Astrocyte (in vitro differentiated cells and primary cell): Measurements from ENCODE around the gene VPS13C. TPM values are rescaled to one million over a fixed set of nuclear protein-coding genes. Genes with fewer than 3 reads are reported as not detected.

ENCODE experiments used
- DNase-seq: peaks from one replicate; pipeline ENCODE4 v3.0.0-alpha.2; 2010; ENCODE audit warnings: low read depth
- FAIRE-seq: peaks from 2 replicates; lab custom pipeline; 2011; peaks lifted over from hg19 to GRCh38; lab: Jason Lieb, UNC
- H2AFZ ChIP-seq: 2 replicates; pipeline ENCODE4 v1.6.0; 2012; ENCODE audit warnings: low read depth, low read length, inconsistent platforms
- H3K27ac ChIP-seq: 2 replicates; pipeline ENCODE4 v1.5.1; 2011; ENCODE audit warnings: low read depth, low read length, inconsistent platforms
- H3K27me3 ChIP-seq: 2 replicates; pipeline ENCODE4 v1.6.0; 2011; ENCODE audit warnings: low read length, inconsistent platforms; ENCODE audit not compliant: insufficient read depth
- H3K36me3 ChIP-seq: 2 replicates; pipeline ENCODE4 v1.5.1; 2011; ENCODE audit warnings: low read length, inconsistent platforms; ENCODE audit not compliant: insufficient read depth
- H3K4me1 ChIP-seq: 2 replicates; pipeline ENCODE4 v1.5.1; 2011; ENCODE audit warnings: low read length, inconsistent platforms; ENCODE audit not compliant: insufficient read depth
- H3K4me2 ChIP-seq: 2 replicates; pipeline ENCODE4 v1.6.0; 2012; ENCODE audit warnings: low read length, inconsistent platforms
- H3K4me3 ChIP-seq: 2 replicates; pipeline ENCODE4 v1.5.1; 2011; ENCODE audit warnings: low read depth, mild to moderate bottlenecking, low read length, inconsistent platforms; ENCODE audit not compliant: insufficient read depth
- H3K79me2 ChIP-seq: 2 replicates; pipeline ENCODE4 v1.6.0; 2012; ENCODE audit warnings: mild to moderate bottlenecking, low read length, inconsistent platforms; ENCODE audit not compliant: insufficient read depth
- H3K9ac ChIP-seq: 2 replicates; pipeline ENCODE4 v1.6.0; 2012; ENCODE audit warnings: mild to moderate bottlenecking, low read length, inconsistent platforms
- H3K9me3 ChIP-seq: 2 replicates; pipeline ENCODE4 v1.5.1; 2012; ENCODE audit warnings: low read depth, mild to moderate bottlenecking, low read length, inconsistent platforms; ENCODE audit not compliant: insufficient read depth
- H4K20me1 ChIP-seq: 2 replicates; pipeline ENCODE4 v1.6.0; 2012; ENCODE audit warnings: low read length, inconsistent platforms; ENCODE audit not compliant: insufficient read depth
- H3K27ac Mint-ChIP-seq: one replicate; pipeline ENCODE4 v1.8.0; 2021; ENCODE audit warnings: mild to moderate bottlenecking, mixed read lengths; ENCODE audit not compliant: unreplicated experiment
- H3K27me3 Mint-ChIP-seq: one replicate; pipeline ENCODE4 v1.8.0; 2021; ENCODE audit warnings: low read depth, mixed read lengths; ENCODE audit not compliant: unreplicated experiment
- H3K36me3 Mint-ChIP-seq: one replicate; pipeline ENCODE4 v1.8.0; 2021; ENCODE audit warnings: low read depth, mixed read lengths; ENCODE audit not compliant: unreplicated experiment
- H3K4me1 Mint-ChIP-seq: one replicate; pipeline ENCODE4 v1.8.0; 2021; ENCODE audit warnings: low read depth, mixed read lengths; ENCODE audit not compliant: unreplicated experiment
- H3K4me3 Mint-ChIP-seq: one replicate; pipeline ENCODE4 v1.8.0; 2021; ENCODE audit warnings: mild to moderate bottlenecking, moderate library complexity, mixed read lengths; ENCODE audit not compliant: unreplicated experiment
- H3K9me3 Mint-ChIP-seq: one replicate; pipeline ENCODE4 v1.8.0; 2021; ENCODE audit warnings: mild to moderate bottlenecking, mixed read lengths; ENCODE audit not compliant: unreplicated experiment
- CTCF ChIP-seq: IDR thresholded peaks from 2 replicates; pipeline ENCODE4 v1.5.1; 2011; ENCODE audit warnings: low read depth, mild to moderate bottlenecking, inconsistent platforms, low read length, moderate library complexity; ENCODE audit not compliant: insufficient read depth
- EZH2 ChIP-seq: IDR thresholded peaks from 2 replicates; pipeline ENCODE4 v1.6.1; 2012; ENCODE audit warnings: mild to moderate bottlenecking, low read length, inconsistent platforms; ENCODE audit not compliant: insufficient read depth
- total RNA-seq: library from RNA; stranded (reverse); gene quantifications from 2 replicates; pipeline ENCODE4 v1.2.1, GENCODE V29; 2021

VPS13C gene
- total RNA-seq, 1 donor from 2014 or later, result 35.4 TPM

GRCh38 chr15:61892140-61892539 is 168.1 kb downstream of the VPS13C start:
- TF ChIP-seq CTCF, result no peak
- Mint-ChIP-seq H3K4me1 (no peaks in the 10 kb centered on the region), H3K4me3 (no peak overlapping the region), H3K27ac (no peak overlapping the region), H3K27me3 (no peaks in the 10 kb centered on the region), H3K9me3 (peaks cover 17% of the 10 kb centered on the region), H3K36me3 (peaks cover 26% of the 10 kb centered on the region)
- FAIRE-seq (no peak), DNase-seq (no peak)
- H3K27me3 ChIP-seq, result no peaks in the 10 kb centered on the region
- H2AFZ ChIP-seq, result no peak overlapping the region
- H3K4me2 ChIP-seq, result no peak overlapping the region
- H4K20me1 ChIP-seq, result no peaks in the 10 kb centered on the region
- no peaks in the 10 kb centered on the region for H3K79me2 ChIP-seq
- no peaks in the 10 kb centered on the region for H3K4me1 ChIP-seq
- no peaks in the 10 kb centered on the region for H3K9me3 ChIP-seq
- H3K27ac ChIP-seq, result no peak overlapping the region
- no peak overlapping the region for H3K4me3 ChIP-seq
- no peak overlapping the region for H3K9ac ChIP-seq
- no peaks in the 10 kb centered on the region for H3K36me3 ChIP-seq

DNA sequence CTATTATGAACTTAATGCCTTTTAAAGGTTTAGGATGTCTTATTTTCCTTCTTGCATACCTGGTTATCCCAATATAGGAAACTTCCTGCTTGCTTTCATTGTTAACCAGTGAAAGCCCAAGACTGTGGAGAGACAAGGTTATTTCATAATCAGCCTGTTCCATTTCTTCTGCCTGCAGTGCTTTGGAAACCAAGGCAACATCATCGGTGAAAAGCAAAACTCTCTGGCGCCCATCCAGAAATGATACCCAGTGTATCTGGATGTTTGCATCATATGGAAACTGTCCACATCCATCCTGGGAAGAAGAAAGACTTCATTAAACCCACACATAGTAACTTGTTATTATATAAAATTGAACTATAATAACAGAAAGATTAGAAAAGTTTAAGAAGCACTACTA is 170.1 kb downstream of the VPS13C start:
- Histone ChIP-seq H3K79me2 (no peaks in the 10 kb centered on the region), H4K20me1 (no peaks in the 10 kb centered on the region), H2AFZ (no peak overlapping the region), H3K36me3 (no peaks in the 10 kb centered on the region), H3K9me3 (no peaks in the 10 kb centered on the region), H3K9ac (no peak overlapping the region), H3K27ac (no peak overlapping the region), H3K4me1 (no peaks in the 10 kb centered on the region), H3K27me3 (no peaks in the 10 kb centered on the region), H3K4me3 (no peak overlapping the region), H3K4me2 (no peak overlapping the region)
- Mint-ChIP-seq H3K27me3 (no peaks in the 10 kb centered on the region), H3K4me3 (no peak overlapping the region), H3K36me3 (peaks cover 22% of the 10 kb centered on the region), H3K27ac (no peak overlapping the region), H3K4me1 (no peaks in the 10 kb centered on the region), H3K9me3 (peaks cover 16% of the 10 kb centered on the region)
- DNase-seq (no peak), FAIRE-seq (no peak)
- TF ChIP-seq EZH2, result no peak
- TF ChIP-seq CTCF, result no peak

DNA sequence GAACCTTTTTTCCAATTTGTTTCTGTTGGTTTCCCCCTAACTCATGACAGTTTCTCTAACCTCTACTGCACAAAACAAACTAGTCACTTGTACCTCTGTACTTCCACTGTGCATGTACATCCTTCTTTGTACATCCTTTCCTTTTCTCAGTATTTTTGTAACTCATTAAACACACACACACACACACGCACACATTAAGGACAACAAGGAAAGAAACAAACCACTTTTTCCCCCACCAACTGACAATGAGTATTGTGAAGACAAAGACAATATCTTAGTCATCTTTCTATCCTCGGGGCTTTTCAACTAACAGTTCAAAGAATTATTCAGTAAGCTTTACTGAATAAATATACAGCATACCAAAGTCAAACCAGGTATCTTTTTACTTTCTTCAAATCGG is 170.5 kb downstream of the VPS13C start:
- Histone ChIP-seq H2AFZ (no peak overlapping the region), H3K79me2 (no peaks in the 10 kb centered on the region), H3K36me3 (no peaks in the 10 kb centered on the region), H3K27ac (no peak overlapping the region), H3K4me2 (no peak overlapping the region), H4K20me1 (no peaks in the 10 kb centered on the region), H3K4me1 (no peaks in the 10 kb centered on the region), H3K4me3 (no peak overlapping the region), H3K9ac (no peak overlapping the region), H3K27me3 (no peaks in the 10 kb centered on the region), H3K9me3 (no peaks in the 10 kb centered on the region)
- no peak overlapping the region for H3K4me3 Mint-ChIP-seq
- H3K36me3 Mint-ChIP-seq, result peaks cover 20% of the 10 kb centered on the region
- no peaks in the 10 kb centered on the region for H3K27me3 Mint-ChIP-seq
- no peak overlapping the region for H3K27ac Mint-ChIP-seq
- peaks cover 16% of the 10 kb centered on the region for H3K9me3 Mint-ChIP-seq
- no peak for DNase-seq
- no peak for FAIRE-seq
- TF ChIP-seq EZH2 (no peak), CTCF (no peak)
- no peaks in the 10 kb centered on the region for H3K4me1 Mint-ChIP-seq
